GM12864 (cell line): Measurements from ENCODE around the gene OPTN.
"Not testable (repeated sequence)": the region's sequence is repeated elsewhere in the genome, so short reads cannot be mapped to it uniquely, and the experiment has no call there.

ENCODE experiments used
- DNase-seq: peaks from one replicate; pipeline ENCODE4 v3.0.0-alpha.2; 2011; ENCODE audit warnings: low read depth
- H3K4me3 ChIP-seq: 2 replicates; pipeline ENCODE4 v1.5.1; 2011; ENCODE audit warnings: mild to moderate bottlenecking, low read depth, low read length, control low read depth
- CTCF ChIP-seq: IDR thresholded peaks from 2 replicates; pipeline ENCODE4 v1.5.1; 2011; ENCODE audit warnings: low read depth, mild to moderate bottlenecking, moderate library complexity, low read length, control low read depth, inconsistent platforms; ENCODE audit errors: missing control alignments

OPTN gene

GRCh38 chr10:13144814-13145213 lies 44.9 kb downstream of the OPTN start:
- no peak overlapping the region for H3K4me3 ChIP-seq
- DNase-seq = no peak
- TF ChIP-seq CTCF = no peak

- no peak overlapping the region for H3K4me3 ChIP-seq
- TF ChIP-seq CTCF = no peak
- DNase-seq = no peak
These were observed 46.4 kb downstream of the OPTN start for GRCh38 chr10:13146379-13146778.

- H3K4me3 ChIP-seq = no peak overlapping the region
- no peak for DNase-seq
- no peak for TF ChIP-seq CTCF
These were observed 47.2 kb downstream of the OPTN start for GRCh38 chr10:13147161-13147560.

- H3K4me3 ChIP-seq = no peak overlapping the region
- DNase-seq = no peak
- no peak for TF ChIP-seq CTCF
These were observed 52.3 kb downstream of the OPTN start for GRCh38 chr10:13152296-13152695.

GRCh38 chr10:13155860-13156259 lies 55.9 kb downstream of the OPTN start:
- DNase-seq = not testable (repeated sequence)

GRCh38 chr10:13158401-13158800 lies 58.4 kb downstream of the OPTN start:
- TF ChIP-seq CTCF = no peak
- peak overlapping the region; percentile 41 for H3K4me3 ChIP-seq
- DNase-seq = no peak

More at GRCh38 chr10:13155860-13156259, 55.9 kb downstream of the OPTN start:
- H3K4me3 ChIP-seq = not testable (repeated sequence)

GRCh38 chr10:13160934-13161856 lies 61.2 kb downstream of the OPTN start, which contains the start of gene MCM10:
Gene MCM10 (plus strand): TSS chr10:13161558. CDS start chr10:13164203, 2,645 bp downstream.
- peak; percentile 79 for TF ChIP-seq CTCF
- peak; percentile 98 for DNase-seq

More at GRCh38 chr10:13160934-13161856, 61.2 kb downstream of the OPTN start, which contains the start of gene MCM10:
- H3K4me3 ChIP-seq = peak within 1 kb of the TSS; percentile 80
